ENCODE results near the gene KIAA1614.
"Not testable (repeated sequence)": the region's sequence is repeated elsewhere in the genome, so short reads cannot be mapped to it uniquely, and the experiment has no call there.

KIAA1614 gene

DNA sequence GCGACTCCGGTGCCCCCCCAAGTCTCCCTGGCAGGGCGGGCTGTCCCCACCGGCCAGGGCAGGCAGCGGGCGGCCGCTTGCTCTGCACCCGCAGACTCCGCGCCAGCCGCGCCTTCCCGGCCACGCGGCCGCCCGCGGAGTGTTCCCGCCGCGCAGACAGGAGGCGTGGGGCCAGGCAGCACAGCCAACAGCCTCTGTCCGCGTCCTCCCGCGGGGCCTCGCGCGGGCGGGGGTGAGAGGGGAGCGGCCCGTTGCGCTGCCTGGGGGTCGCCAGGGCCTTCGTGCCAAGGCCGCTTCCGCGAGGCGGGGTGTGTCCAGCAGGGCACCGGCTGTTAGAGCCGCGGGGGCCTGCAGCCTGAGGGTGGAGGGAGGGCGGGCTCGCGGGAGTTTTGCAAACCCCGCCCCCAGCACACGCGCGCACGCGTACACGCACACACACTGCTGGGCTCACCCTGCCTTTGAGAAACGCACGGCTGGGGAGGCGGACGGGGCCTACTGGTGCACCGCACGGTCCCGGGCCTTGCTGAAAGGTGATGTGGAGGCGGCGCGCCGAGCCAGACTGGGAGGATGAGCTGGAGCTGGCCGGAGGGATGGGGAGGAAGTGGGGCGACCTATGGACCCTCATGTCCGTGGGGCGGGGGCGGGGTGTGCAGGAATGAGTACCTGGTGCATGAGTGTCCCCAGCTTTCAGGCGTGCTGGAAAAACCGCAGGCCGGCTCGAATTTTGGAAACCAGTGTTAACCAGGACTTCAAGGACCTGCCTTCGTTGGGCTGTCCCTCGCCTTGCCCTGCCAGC, 41.5 kb downstream of the KIAA1614 start:
- peak overlapping the region; percentile 79 for H3K27ac ChIP-seq

DNA sequence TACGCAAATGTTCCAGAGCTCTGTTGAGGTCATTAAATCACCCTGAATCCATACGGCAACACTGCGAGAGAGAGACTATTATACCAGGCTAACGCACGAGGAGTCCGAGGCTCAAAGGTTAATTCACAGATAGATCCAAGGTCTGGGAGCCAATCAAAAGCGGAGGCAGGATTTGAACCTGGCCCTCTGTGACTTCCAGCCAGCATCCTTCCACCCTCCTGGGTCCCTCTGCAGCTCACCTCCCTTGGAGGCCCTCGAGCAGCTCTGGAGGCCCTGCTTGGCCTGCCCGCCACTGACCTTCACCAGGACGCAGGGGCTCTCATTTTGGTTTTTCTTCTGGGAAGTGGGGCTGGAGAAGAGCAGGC, 42.1 kb downstream of the KIAA1614 start:
- TF ChIP-seq, protein P1, sequence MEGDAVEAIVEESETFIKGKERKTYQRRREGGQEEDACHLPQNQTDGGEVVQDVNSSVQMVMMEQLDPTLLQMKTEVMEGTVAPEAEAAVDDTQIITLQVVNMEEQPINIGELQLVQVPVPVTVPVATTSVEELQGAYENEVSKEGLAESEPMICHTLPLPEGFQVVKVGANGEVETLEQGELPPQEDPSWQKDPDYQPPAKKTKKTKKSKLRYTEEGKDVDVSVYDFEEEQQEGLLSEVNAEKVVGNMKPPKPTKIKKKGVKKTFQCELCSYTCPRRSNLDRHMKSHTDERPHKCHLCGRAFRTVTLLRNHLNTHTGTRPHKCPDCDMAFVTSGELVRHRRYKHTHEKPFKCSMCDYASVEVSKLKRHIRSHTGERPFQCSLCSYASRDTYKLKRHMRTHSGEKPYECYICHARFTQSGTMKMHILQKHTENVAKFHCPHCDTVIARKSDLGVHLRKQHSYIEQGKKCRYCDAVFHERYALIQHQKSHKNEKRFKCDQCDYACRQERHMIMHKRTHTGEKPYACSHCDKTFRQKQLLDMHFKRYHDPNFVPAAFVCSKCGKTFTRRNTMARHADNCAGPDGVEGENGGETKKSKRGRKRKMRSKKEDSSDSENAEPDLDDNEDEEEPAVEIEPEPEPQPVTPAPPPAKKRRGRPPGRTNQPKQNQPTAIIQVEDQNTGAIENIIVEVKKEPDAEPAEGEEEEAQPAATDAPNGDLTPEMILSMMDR (conservative IDR thresholded peaks at IDR 0.05), result no peak
- no peak for TF ChIP-seq ZFX (IDR thresholded peaks at IDR 0.05)
- H3K27ac ChIP-seq, result peak overlapping the region; percentile 79

More for the DNA sequence above, 41.5 kb downstream of the KIAA1614 start:
- TF ChIP-seq, protein P1 (conservative IDR thresholded peaks at IDR 0.05), result no peak
- peak; percentile 46; the same call in 1 of the 2 replicates for TF ChIP-seq ZFX (IDR thresholded peaks at IDR 0.05)

DNA sequence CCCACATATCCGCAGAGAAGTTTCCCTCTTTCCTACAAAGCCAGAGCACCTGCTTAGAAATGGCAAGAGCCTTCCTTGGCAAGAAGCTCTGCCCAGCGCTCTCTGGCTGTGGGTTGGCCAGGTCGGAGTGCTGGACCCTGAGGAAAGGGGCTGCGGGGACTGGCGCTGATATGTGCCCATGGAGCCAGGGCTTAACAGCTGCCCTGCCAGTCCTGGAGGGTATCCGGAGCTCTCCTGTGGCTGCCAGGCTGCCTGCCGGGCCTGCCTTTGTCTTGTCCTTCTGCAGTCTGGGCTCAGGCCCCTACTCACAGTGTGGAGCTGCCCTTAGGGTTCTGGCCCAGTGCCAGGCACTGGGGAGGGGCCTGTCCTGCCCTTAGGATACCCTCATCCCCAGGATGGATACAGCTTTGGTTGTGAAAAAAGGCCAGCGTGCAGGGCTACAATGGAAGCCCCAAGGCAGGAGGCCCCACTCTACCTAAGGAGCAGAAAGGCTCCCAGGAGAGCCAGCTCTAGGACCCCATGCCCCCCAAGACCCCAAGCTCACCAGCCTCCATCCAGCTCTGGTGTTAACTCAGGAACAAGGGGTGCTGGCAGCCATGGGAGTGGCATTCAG, 43.4 kb downstream of the KIAA1614 start:
- TF ChIP-seq, protein P1 (conservative IDR thresholded peaks at IDR 0.05), result no peak
- no peak for TF ChIP-seq ZFX (IDR thresholded peaks at IDR 0.05)
- H3K27ac ChIP-seq, result no peak overlapping the region

DNA sequence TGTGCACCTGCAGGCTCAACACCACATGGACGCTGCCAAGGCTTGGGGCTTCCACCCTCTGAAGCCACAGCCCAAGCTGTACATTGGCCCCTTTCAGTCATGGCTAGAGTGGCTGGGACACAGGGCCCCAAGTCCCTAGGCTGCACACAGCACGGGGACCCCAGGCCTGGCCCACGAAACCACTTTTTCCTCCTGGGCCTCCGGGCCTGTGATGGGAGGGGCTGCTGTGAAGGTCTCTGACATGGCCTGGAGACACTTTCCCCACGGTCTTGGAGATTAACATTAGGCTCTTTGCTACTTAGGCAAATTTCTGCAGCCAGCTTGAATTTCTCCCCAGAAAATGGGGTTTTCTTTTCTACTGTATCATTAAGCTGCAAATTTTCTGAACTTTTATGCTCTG, 46.9 kb downstream of the KIAA1614 start:
- not testable (repeated sequence) for H3K27ac ChIP-seq

DNA sequence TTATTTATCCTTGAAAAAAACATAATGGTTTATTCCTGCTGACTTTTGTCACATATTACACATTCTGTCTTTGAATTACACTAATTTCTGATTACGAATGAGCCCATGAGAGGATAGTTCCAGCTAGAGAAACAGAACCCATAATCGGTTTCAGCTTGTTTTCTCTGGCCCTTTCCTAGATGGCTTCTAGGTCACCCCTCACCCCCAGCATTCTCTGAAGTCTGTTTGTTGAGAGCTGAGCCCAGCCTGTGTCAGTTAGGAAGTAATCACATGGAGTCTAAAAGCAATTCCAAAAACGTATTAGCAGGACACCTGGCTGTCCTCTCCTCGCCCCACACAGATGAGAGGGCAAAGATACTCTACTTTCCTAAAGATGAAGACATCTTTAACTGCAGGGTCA, 48.9 kb downstream of the KIAA1614 start:
- H3K27ac ChIP-seq, result no peak overlapping the region
- TF ChIP-seq, protein P1 (conservative IDR thresholded peaks at IDR 0.05), result no peak
- TF ChIP-seq ZFX (IDR thresholded peaks at IDR 0.05), result no peak

DNA sequence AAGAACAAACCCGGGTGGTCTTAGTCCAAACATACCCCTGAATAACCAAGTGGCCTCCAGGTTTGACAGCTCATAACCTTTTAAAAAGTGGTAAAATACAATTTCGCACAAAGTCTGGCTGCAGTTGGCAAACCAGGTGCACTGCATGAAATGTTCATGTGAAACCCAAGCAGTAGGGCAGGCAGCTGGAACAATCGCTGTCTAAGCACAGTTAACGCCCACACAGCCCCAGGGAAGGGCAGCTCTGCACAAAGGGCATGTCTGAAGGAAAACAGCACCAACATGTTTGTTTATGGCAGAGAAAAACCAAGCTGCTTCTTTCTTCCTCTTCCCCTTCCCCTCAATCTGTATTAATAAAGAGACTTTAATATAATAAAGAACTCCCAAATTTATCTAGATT, 49.5 kb downstream of the KIAA1614 start:
- no peak overlapping the region for H3K27ac ChIP-seq

DNA sequence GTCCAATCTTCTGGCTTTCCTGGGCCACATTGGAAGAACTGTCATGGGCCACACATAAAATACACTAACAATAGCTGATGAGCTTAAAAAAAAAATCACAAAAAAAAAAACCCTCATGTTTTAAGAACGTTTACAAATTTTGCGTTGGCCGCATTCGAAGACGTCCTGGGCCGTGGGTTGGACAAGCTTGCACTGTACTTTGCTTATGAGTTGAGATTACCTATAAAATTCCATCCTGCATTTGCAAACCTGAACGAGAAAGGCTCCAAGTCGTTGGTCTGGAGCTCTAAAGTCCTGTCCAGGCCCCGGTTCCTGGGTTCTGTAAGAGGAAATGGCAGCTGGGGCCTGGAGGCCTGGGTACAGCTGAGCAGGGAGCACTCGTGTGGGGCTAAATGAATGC, 51.4 kb downstream of the KIAA1614 start:
- TF ChIP-seq, protein P1 (conservative IDR thresholded peaks at IDR 0.05), result no peak
- no peak for TF ChIP-seq ZFX (IDR thresholded peaks at IDR 0.05)
- no peak overlapping the region for H3K27ac ChIP-seq

More for the DNA sequence above, 49.5 kb downstream of the KIAA1614 start:
- no peak for TF ChIP-seq ZFX (IDR thresholded peaks at IDR 0.05)
- TF ChIP-seq, protein P1 (conservative IDR thresholded peaks at IDR 0.05), result no peak
